ENCODE data around the gene MPND. TPM values are rescaled to one million over a fixed set of nuclear protein-coding genes. Genes with fewer than 3 reads are reported as not detected.

MPND gene
- total and polyA plus RNA-seq, 8 donors = 19.9 to 31.3 (median 25.8) TPM

GRCh38 chr19:4350111-4350510, 6.7 kb downstream of the MPND start:
- no peaks in the 10 kb centered on the region for H3K27me3 ChIP-seq
- no peak overlapping the region for H3K4me3 ChIP-seq
- H3K36me3 ChIP-seq = peaks cover 0 to 32% of the 10 kb centered on the region in 2 donors
- TF ChIP-seq, protein P1, sequence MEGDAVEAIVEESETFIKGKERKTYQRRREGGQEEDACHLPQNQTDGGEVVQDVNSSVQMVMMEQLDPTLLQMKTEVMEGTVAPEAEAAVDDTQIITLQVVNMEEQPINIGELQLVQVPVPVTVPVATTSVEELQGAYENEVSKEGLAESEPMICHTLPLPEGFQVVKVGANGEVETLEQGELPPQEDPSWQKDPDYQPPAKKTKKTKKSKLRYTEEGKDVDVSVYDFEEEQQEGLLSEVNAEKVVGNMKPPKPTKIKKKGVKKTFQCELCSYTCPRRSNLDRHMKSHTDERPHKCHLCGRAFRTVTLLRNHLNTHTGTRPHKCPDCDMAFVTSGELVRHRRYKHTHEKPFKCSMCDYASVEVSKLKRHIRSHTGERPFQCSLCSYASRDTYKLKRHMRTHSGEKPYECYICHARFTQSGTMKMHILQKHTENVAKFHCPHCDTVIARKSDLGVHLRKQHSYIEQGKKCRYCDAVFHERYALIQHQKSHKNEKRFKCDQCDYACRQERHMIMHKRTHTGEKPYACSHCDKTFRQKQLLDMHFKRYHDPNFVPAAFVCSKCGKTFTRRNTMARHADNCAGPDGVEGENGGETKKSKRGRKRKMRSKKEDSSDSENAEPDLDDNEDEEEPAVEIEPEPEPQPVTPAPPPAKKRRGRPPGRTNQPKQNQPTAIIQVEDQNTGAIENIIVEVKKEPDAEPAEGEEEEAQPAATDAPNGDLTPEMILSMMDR (IDR thresholded peaks at IDR 0.05) = no peak
- H3K4me1 ChIP-seq = peaks cover 0 to 3% of the 10 kb centered on the region in 2 donors
- no peak overlapping the region for H3K27ac ChIP-seq
- no peak for ATAC-seq
- no peak for DNase-seq
- no peaks in the 10 kb centered on the region for H3K9me3 ChIP-seq
- intact Hi-C loops (cut with DNase I) = no loop called here

- no peak overlapping the region for H3K27ac ChIP-seq
- intact Hi-C loops (cut with DNase I) = no loop called here
These were observed 7.4 kb downstream of the MPND start for GRCh38 chr19:4350726-4351125.

DNA sequence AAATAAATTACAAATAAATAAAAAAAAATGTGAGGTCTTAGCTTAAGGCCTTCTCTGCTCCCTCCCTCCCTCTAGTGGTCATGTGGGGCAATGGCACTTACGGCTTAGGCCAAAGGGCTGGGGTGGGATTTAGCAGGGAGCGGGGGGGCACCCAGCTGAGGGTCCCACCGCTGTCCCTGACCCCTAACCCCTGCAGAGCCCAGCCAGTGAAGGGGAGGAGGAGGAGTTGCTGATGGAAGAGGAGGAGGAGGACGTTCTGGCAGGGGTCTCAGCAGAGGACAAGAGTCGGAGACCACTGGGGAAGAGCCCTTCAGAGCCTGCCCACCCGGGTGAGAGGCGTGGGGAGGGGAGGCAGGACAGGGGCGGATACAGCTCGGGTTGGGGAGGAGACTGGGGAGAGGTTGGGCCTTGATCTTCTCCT, 9.3 kb downstream of the MPND start:
- TF ChIP-seq, protein P1 (IDR thresholded peaks at IDR 0.05) = peak; percentile 70 to 92
- no peaks in the 10 kb centered on the region for H3K27me3 ChIP-seq
- DNase-seq (no peak), ATAC-seq (peak; percentile 78)
- no peak overlapping the region for H3K27ac ChIP-seq
- intact Hi-C loops (cut with DNase I) = no loop called here
- no peak overlapping the region for H3K4me3 ChIP-seq
- H3K36me3 ChIP-seq = peaks cover 0 to 40% of the 10 kb centered on the region in 2 donors
- no peaks in the 10 kb centered on the region for H3K9me3 ChIP-seq
- H3K4me1 ChIP-seq = no peaks in the 10 kb centered on the region

More at GRCh38 chr19:4350726-4351125, 7.4 kb downstream of the MPND start:
- peaks cover 0 to 35% of the 10 kb centered on the region in 2 donors for H3K36me3 ChIP-seq
- DNase-seq = no peak
- H3K4me1 ChIP-seq = no peaks in the 10 kb centered on the region
- H3K27me3 ChIP-seq = no peaks in the 10 kb centered on the region
- TF ChIP-seq, protein P1 (IDR thresholded peaks at IDR 0.05) = no peak
- no peak for ATAC-seq
- no peaks in the 10 kb centered on the region for H3K9me3 ChIP-seq
- no peak overlapping the region for H3K4me3 ChIP-seq

GRCh38 chr19:4354282-4354681, 10.9 kb downstream of the MPND start:
- DNase-seq (no peak), ATAC-seq (no peak)
- TF ChIP-seq, protein P1 (IDR thresholded peaks at IDR 0.05) = no peak
- no peaks in the 10 kb centered on the region for H3K9me3 ChIP-seq
- intact Hi-C loops (cut with DNase I) = no loop called here
- no peaks in the 10 kb centered on the region for H3K4me1 ChIP-seq
- peaks cover 0 to 46% of the 10 kb centered on the region in 2 donors for H3K36me3 ChIP-seq
- H3K4me3 ChIP-seq = no peak overlapping the region
- no peaks in the 10 kb centered on the region for H3K27me3 ChIP-seq
- no peak overlapping the region for H3K27ac ChIP-seq

DNA sequence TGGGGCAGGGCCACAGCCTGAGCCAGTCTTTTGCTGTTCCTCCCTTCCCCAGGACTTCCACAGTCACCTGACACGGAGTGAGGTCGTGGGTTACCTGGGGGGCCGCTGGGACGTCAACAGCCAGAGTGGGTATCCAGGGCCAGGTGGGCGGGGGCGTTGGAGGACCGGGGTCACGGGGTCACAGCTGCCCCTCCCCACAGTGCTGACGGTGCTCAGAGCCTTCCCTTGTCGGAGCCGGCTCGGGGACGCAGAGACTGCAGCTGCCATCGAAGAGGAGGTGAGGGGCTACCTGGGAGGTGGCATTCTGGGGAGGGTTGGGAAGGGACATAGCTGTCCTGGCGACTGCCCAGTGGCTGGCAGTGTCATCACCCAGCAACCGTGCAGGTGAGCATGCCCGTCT, 11.5 kb downstream of the MPND start:
- H3K27me3 ChIP-seq = no peaks in the 10 kb centered on the region
- DNase-seq (no peak), ATAC-seq (no peak)
- TF ChIP-seq, protein P1 (IDR thresholded peaks at IDR 0.05) = no peak
- no peak overlapping the region for H3K4me3 ChIP-seq
- H3K9me3 ChIP-seq = no peaks in the 10 kb centered on the region
- H3K27ac ChIP-seq = no peak overlapping the region
- intact Hi-C loops (cut with DNase I) = no loop called here
- H3K36me3 ChIP-seq = peaks cover 0 to 52% of the 10 kb centered on the region in 2 donors
- no peaks in the 10 kb centered on the region for H3K4me1 ChIP-seq

All from left lung (tissue), 10 donors.